ENCODE measurements around the gene PYGL. TPM values are rescaled to one million over a fixed set of nuclear protein-coding genes. Genes with fewer than 3 reads are reported as not detected.
"Not testable (repeated sequence)": the region's sequence is repeated elsewhere in the genome, so short reads cannot be mapped to it uniquely, and the experiment has no call there.

PYGL gene
- total RNA-seq, 1 donor from 2014 or later: 1.2 TPM

- H3K4me3 Mint-ChIP-seq (ENCODE audit: unreplicated experiment): no peak overlapping the region
These were observed 46.6 kb downstream of the PYGL start for GRCh38 chr14:50897658-50898175.

GRCh38 chr14:50897005-50897404, 47.3 kb downstream of the PYGL start:
- H3K27me3 Mint-ChIP-seq (ENCODE audit: unreplicated experiment); H3K4me1 Mint-ChIP-seq (ENCODE audit: low read depth, unreplicated experiment); H3K36me3 Mint-ChIP-seq (ENCODE audit: unreplicated experiment); H3K4me3 Mint-ChIP-seq (ENCODE audit: unreplicated experiment); H3K27ac Mint-ChIP-seq (ENCODE audit: unreplicated experiment); H3K9me3 Mint-ChIP-seq (ENCODE audit: unreplicated experiment); DNase-seq: not testable (repeated sequence)

More at GRCh38 chr14:50897658-50898175, 46.6 kb downstream of the PYGL start:
- no peak for TF ChIP-seq CTCF (IDR thresholded peaks at IDR 0.05; ENCODE audit: partially characterized antibody, unreplicated experiment)
- H3K36me3 Mint-ChIP-seq (ENCODE audit: unreplicated experiment): peaks cover 5% of the 10 kb centered on the region
- H3K27ac Mint-ChIP-seq (ENCODE audit: unreplicated experiment): no peak overlapping the region
- no peaks in the 10 kb centered on the region for H3K9me3 Mint-ChIP-seq (ENCODE audit: unreplicated experiment)
- no peak for DNase-seq
- H3K4me1 Mint-ChIP-seq (ENCODE audit: low read depth, unreplicated experiment): no peaks in the 10 kb centered on the region
- H3K27me3 Mint-ChIP-seq (ENCODE audit: unreplicated experiment): no peaks in the 10 kb centered on the region

- H3K27ac Mint-ChIP-seq (ENCODE audit: unreplicated experiment); H3K9me3 Mint-ChIP-seq (ENCODE audit: unreplicated experiment); H3K4me3 Mint-ChIP-seq (ENCODE audit: unreplicated experiment); DNase-seq; H3K4me1 Mint-ChIP-seq (ENCODE audit: low read depth, unreplicated experiment); H3K36me3 Mint-ChIP-seq (ENCODE audit: unreplicated experiment); H3K27me3 Mint-ChIP-seq (ENCODE audit: unreplicated experiment): not testable (repeated sequence)
These were observed 47.9 kb downstream of the PYGL start for GRCh38 chr14:50896421-50896820.

- Mint-ChIP-seq H3K27me3 (ENCODE audit: unreplicated experiment) (peaks cover 1% of the 10 kb centered on the region), H3K4me1 (ENCODE audit: low read depth, unreplicated experiment) (no peaks in the 10 kb centered on the region), H3K4me3 (ENCODE audit: unreplicated experiment) (no peak overlapping the region), H3K9me3 (ENCODE audit: unreplicated experiment) (no peaks in the 10 kb centered on the region), H3K27ac (ENCODE audit: unreplicated experiment) (no peak overlapping the region), H3K36me3 (ENCODE audit: unreplicated experiment) (peaks cover 5% of the 10 kb centered on the region)
- TF ChIP-seq CTCF (IDR thresholded peaks at IDR 0.05; ENCODE audit: partially characterized antibody, unreplicated experiment): no peak
- DNase-seq: no peak
These were observed 52.0 kb downstream of the PYGL start for GRCh38 chr14:50892255-50892654.

- no peak for DNase-seq
- no peaks in the 10 kb centered on the region for H3K36me3 Mint-ChIP-seq (ENCODE audit: unreplicated experiment)
- H3K9me3 Mint-ChIP-seq (ENCODE audit: unreplicated experiment): peaks cover 3% of the 10 kb centered on the region
- peaks cover 3% of the 10 kb centered on the region for H3K27me3 Mint-ChIP-seq (ENCODE audit: unreplicated experiment)
- H3K4me3 Mint-ChIP-seq (ENCODE audit: unreplicated experiment): no peak overlapping the region
- no peaks in the 10 kb centered on the region for H3K4me1 Mint-ChIP-seq (ENCODE audit: low read depth, unreplicated experiment)
- no peak overlapping the region for H3K27ac Mint-ChIP-seq (ENCODE audit: unreplicated experiment)
- TF ChIP-seq CTCF (IDR thresholded peaks at IDR 0.05; ENCODE audit: partially characterized antibody, unreplicated experiment): no peak
These were observed 56.8 kb downstream of the PYGL start for GRCh38 chr14:50887476-50887875.

- H3K27ac Mint-ChIP-seq (ENCODE audit: unreplicated experiment): no peak overlapping the region
- H3K36me3 Mint-ChIP-seq (ENCODE audit: unreplicated experiment): no peaks in the 10 kb centered on the region
- H3K4me3 Mint-ChIP-seq (ENCODE audit: unreplicated experiment): no peak overlapping the region
- no peak for DNase-seq
- H3K9me3 Mint-ChIP-seq (ENCODE audit: unreplicated experiment): peaks cover 3% of the 10 kb centered on the region
- H3K27me3 Mint-ChIP-seq (ENCODE audit: unreplicated experiment): peaks cover 2% of the 10 kb centered on the region
- no peak for TF ChIP-seq CTCF (IDR thresholded peaks at IDR 0.05; ENCODE audit: partially characterized antibody, unreplicated experiment)
- H3K4me1 Mint-ChIP-seq (ENCODE audit: low read depth, unreplicated experiment): no peaks in the 10 kb centered on the region
These were observed 60.5 kb downstream of the PYGL start for GRCh38 chr14:50883827-50884197.

Data from glutamatergic neuron (in vitro differentiated cells).